H9 (cell line): Measurements from ENCODE around the gene YDJC. TPM values are rescaled to one million over a fixed set of nuclear protein-coding genes. Genes with fewer than 3 reads are reported as not detected.
"Not testable (repeated sequence)": the region's sequence is repeated elsewhere in the genome, so short reads cannot be mapped to it uniquely, and the experiment has no call there.

Experiments used
- DNase-seq: peaks from one replicate; pipeline ENCODE4 v3.0.0-alpha.2; 2017
- H2AFZ ChIP-seq: one replicate; pipeline ENCODE4 v1.6.1; 2013; ENCODE audit warnings: mild to moderate bottlenecking, low read length, control low read depth, moderate library complexity
- H2AK5ac ChIP-seq: 2 replicates; pipeline ENCODE4 v1.6.1; 2013; ENCODE audit warnings: low read length, control low read depth, mixed read lengths; ENCODE audit not compliant: insufficient read length
- H2BK120ac ChIP-seq: one replicate; pipeline ENCODE4 v1.6.1; 2013; ENCODE audit warnings: low read depth, mild to moderate bottlenecking, low read length, control low read depth, inconsistent platforms; ENCODE audit not compliant: poor library complexity, severe bottlenecking
- H2BK12ac ChIP-seq: 2 replicates; pipeline ENCODE4 v1.6.1; 2013; ENCODE audit warnings: low read length, control low read depth, mixed read lengths, low read depth; ENCODE audit not compliant: insufficient read length
- H2BK15ac ChIP-seq: 2 replicates; pipeline ENCODE4 v1.6.1; 2013; ENCODE audit warnings: low read depth, low read length, control low read depth
- H2BK20ac ChIP-seq: one replicate; pipeline ENCODE4 v1.6.1; 2013; ENCODE audit warnings: low read depth, mild to moderate bottlenecking, low read length, control low read depth, inconsistent platforms; ENCODE audit not compliant: poor library complexity, severe bottlenecking
- H2BK5ac ChIP-seq: 2 replicates; pipeline ENCODE4 v1.6.1; 2013; ENCODE audit warnings: low read length, control low read depth, mixed read lengths; ENCODE audit not compliant: insufficient read length
- H3K14ac ChIP-seq: 2 replicates; pipeline ENCODE4 v1.6.1; 2013; ENCODE audit warnings: low read length, control low read depth; ENCODE audit not compliant: insufficient read depth
- H3K18ac ChIP-seq: 2 replicates; pipeline ENCODE4 v1.6.1; 2013; ENCODE audit warnings: low read depth, mild to moderate bottlenecking, mixed read lengths, low read length, control low read depth; ENCODE audit not compliant: insufficient read length
- H3K23ac ChIP-seq: 2 replicates; pipeline ENCODE4 v1.6.1; 2013; ENCODE audit warnings: low read length, control low read depth, mixed read lengths, low read depth; ENCODE audit not compliant: insufficient read length
- H3K23me2 ChIP-seq: 2 replicates; pipeline ENCODE4 v1.6.1; 2013; ENCODE audit warnings: low read depth, mild to moderate bottlenecking, mixed read lengths, low read length, control low read depth; ENCODE audit not compliant: insufficient read length, poor library complexity, severe bottlenecking
- H3K27ac ChIP-seq: 2 replicates; pipeline ENCODE4 v1.5.1; 2013; ENCODE audit warnings: low read length, control low read depth, mixed read lengths, low read depth; ENCODE audit not compliant: insufficient read length
- H3K27me3 ChIP-seq: 2 replicates; pipeline ENCODE4 v1.6.1; 2013; ENCODE audit warnings: low read length, control low read depth, inconsistent platforms; ENCODE audit not compliant: insufficient read depth
- H3K4ac ChIP-seq: 2 replicates; pipeline ENCODE4 v1.6.1; 2013; ENCODE audit warnings: low read depth, mild to moderate bottlenecking, control low read depth, inconsistent platforms, low read length, moderate library complexity
- H3K4me1 ChIP-seq: 2 replicates; pipeline ENCODE4 v1.6.1; 2013; ENCODE audit warnings: low read length, control low read depth, inconsistent platforms; ENCODE audit not compliant: insufficient read depth
- H3K4me2 ChIP-seq: 2 replicates; pipeline ENCODE4 v1.6.1; 2013; ENCODE audit warnings: low read length, control low read depth, mixed read lengths; ENCODE audit not compliant: insufficient read length, insufficient read depth
- H3K56ac ChIP-seq: 2 replicates; pipeline ENCODE4 v1.6.1; 2013; ENCODE audit warnings: low read depth, mild to moderate bottlenecking, mixed read lengths, low read length, control low read depth; ENCODE audit not compliant: insufficient read length
- H3K79me1 ChIP-seq: 2 replicates; pipeline ENCODE4 v1.6.1; 2013; ENCODE audit warnings: low read depth, mild to moderate bottlenecking, moderate library complexity, low read length, control low read depth, inconsistent platforms; ENCODE audit not compliant: insufficient read depth, poor library complexity, severe bottlenecking
- H3K79me2 ChIP-seq: 2 replicates; pipeline ENCODE4 v1.6.1; 2013; ENCODE audit warnings: low read length, control low read depth, inconsistent platforms; ENCODE audit not compliant: insufficient read depth
- H3K9ac ChIP-seq: 2 replicates; pipeline ENCODE4 v1.6.1; 2013; ENCODE audit warnings: low read length, control low read depth, mixed read lengths; ENCODE audit not compliant: insufficient read length; ENCODE audit errors: extremely low read depth
- H3K9me3 ChIP-seq: one replicate; pipeline ENCODE4 v1.6.1; 2013; ENCODE audit warnings: low read depth, low read length, inconsistent platforms; ENCODE audit not compliant: control insufficient read depth
- H3T11ph ChIP-seq: one replicate; pipeline ENCODE4 v1.6.1; 2013; ENCODE audit warnings: mild to moderate bottlenecking, low read length, control low read depth, inconsistent platforms
- H4K20me1 ChIP-seq: one replicate; pipeline ENCODE4 v1.6.1; 2013; ENCODE audit not compliant: control insufficient read depth, insufficient read length, insufficient read depth
- H4K5ac ChIP-seq: 2 replicates; pipeline ENCODE4 v1.6.1; 2013; ENCODE audit warnings: low read depth, mild to moderate bottlenecking, mixed read lengths, low read length, control low read depth; ENCODE audit not compliant: insufficient read length
- H4K8ac ChIP-seq: replicated peaks from 2 replicates; pipeline ENCODE4 v1.6.1; 2013; ENCODE audit warnings: low read length, control low read depth, mixed read lengths, low read depth; ENCODE audit not compliant: insufficient read length
- H4K91ac ChIP-seq: 2 replicates; pipeline ENCODE4 v1.6.1; 2013; ENCODE audit warnings: low read depth, mild to moderate bottlenecking, moderate library complexity, mixed read lengths, low read length, control low read depth; ENCODE audit not compliant: insufficient read length
- H3K27ac Mint-ChIP-seq, 3 experiments: 2 replicates in 2 of 3; 3 replicates in 1 of 3; pipeline ENCODE4 v1.8.0; 2020 to 2021; ENCODE audit warnings: mixed read lengths in 3 of 3, mild to moderate bottlenecking in 1 of 3, moderate library complexity in 1 of 3
- H3K27me3 Mint-ChIP-seq: 2 replicates; pipeline ENCODE4 v1.8.0; 2021; ENCODE audit warnings: low read depth, mild to moderate bottlenecking, moderate library complexity, mixed read lengths
- H3K36me3 Mint-ChIP-seq, 3 experiments: 2 replicates in 2 of 3; 3 replicates in 1 of 3; pipeline ENCODE4 v1.8.0; 2020 to 2021; ENCODE audit warnings: low read depth in 3 of 3, mixed read lengths in 3 of 3; ENCODE audit not compliant: insufficient read depth in 1 of 3
- H3K4me1 Mint-ChIP-seq, 2 experiments: 2 replicates each; pipeline ENCODE4 v1.8.0; 2020; ENCODE audit warnings: mixed read lengths in 2 of 2
- H3K4me3 Mint-ChIP-seq, 2 experiments: 2 replicates in 1 of 2; 3 replicates in 1 of 2; pipeline ENCODE4 v1.8.0; 2020 to 2021; ENCODE audit warnings: mild to moderate bottlenecking in 2 of 2, mixed read lengths in 2 of 2, moderate library complexity in 1 of 2
- H3K9me3 Mint-ChIP-seq, 2 experiments: 2 replicates in 1 of 2; 3 replicates in 1 of 2; pipeline ENCODE4 v1.8.0; 2020; ENCODE audit warnings: mild to moderate bottlenecking in 2 of 2, mixed read lengths in 2 of 2, moderate library complexity in 1 of 2
- WGBS: extraction: QIAGEN DNeasy Blood & Tissue Kit; methylation state at CpG from one replicate; pipeline ENCODE4 v1.1.7; 2013; ENCODE audit warnings: missing lambda C conversion rate, low lambda C conversion rate, mixed read lengths; ENCODE audit not compliant: insufficient read length; ENCODE audit errors: extremely low coverage; 5-methylcytosine and 5-hydroxymethylcytosine counted together
- total RNA-seq: library from RNA; stranded (reverse); gene quantifications from 2 replicates; pipeline ENCODE4 v1.2.1, GENCODE V29; 2021

YDJC gene
- total RNA-seq, 1 experiment from 2014 or later: 30.2 TPM

DNA sequence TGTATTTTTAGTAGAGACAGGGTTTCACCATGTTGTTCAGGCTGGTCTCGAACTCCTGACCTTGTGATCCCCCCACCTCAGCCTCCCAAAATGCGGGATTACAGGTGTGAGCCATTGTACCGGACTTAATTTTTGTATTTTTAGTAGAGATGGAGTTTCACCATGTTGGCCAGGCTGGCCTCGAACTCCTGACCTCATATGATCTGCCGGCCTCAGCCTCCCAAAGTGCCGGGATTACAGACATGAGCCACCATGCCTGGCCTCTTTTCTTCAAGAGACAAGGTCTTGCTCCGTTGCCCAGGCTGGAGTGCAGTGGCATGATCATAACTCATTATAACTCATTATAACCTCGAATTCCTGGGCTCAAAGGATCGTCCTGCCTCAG, 49.2 kb downstream of the YDJC start:
- not testable (repeated sequence) for H4K8ac ChIP-seq, H2BK15ac ChIP-seq, H3K14ac ChIP-seq, H3K27me3 ChIP-seq, H3K27ac Mint-ChIP-seq, H4K91ac ChIP-seq, H3K4me1 ChIP-seq, H3K4ac ChIP-seq, H3K4me3 Mint-ChIP-seq, H4K5ac ChIP-seq, H3K4me1 Mint-ChIP-seq, H3K79me1 ChIP-seq, H2BK5ac ChIP-seq, H2BK120ac ChIP-seq, H4K20me1 ChIP-seq, H2BK12ac ChIP-seq, H2AFZ ChIP-seq, H3K9me3 ChIP-seq, H3K27me3 Mint-ChIP-seq, DNase-seq, H2BK20ac ChIP-seq, H2AK5ac ChIP-seq, H3K56ac ChIP-seq, H3K23me2 ChIP-seq, H3K18ac ChIP-seq, H3K4me2 ChIP-seq, H3K27ac ChIP-seq, H3T11ph ChIP-seq, H3K9me3 Mint-ChIP-seq, H3K23ac ChIP-seq, H3K9ac ChIP-seq
- peaks cover 74% of the 10 kb centered on the region for H3K79me2 ChIP-seq
- peaks cover 0 to 16% (median 8%) of the 10 kb centered on the region in 3 experiments; a peak in 6 of 7 replicates for H3K36me3 Mint-ChIP-seq
- no CpG with 5 or more reads among the region's 9 CpGs for WGBS
